H1 (cell line): Measurements from ENCODE around the gene ZFP36L1.

Experiments
- EGR1 ChIP-seq: IDR thresholded peaks from 2 replicates; pipeline ENCODE4 v1.6.1; 2011; ENCODE audit warnings: low read depth, low read length, borderline replicate concordance
- GTF2F1 ChIP-seq: IDR thresholded peaks from 2 replicates; pipeline ENCODE4 v1.6.1; 2012; ENCODE audit warnings: low read depth, low read length, improper control_type of control experiment, borderline replicate concordance
- JUN ChIP-seq: IDR thresholded peaks from 2 replicates; pipeline ENCODE4 v1.6.1; 2011; ENCODE audit warnings: low read depth, mild to moderate bottlenecking, improper control_type of control experiment, low read length
- RFX5 ChIP-seq: IDR thresholded peaks from 2 replicates; pipeline ENCODE4 v1.6.1; 2011; ENCODE audit warnings: low read depth, low read length, improper control_type of control experiment, borderline replicate concordance
- TF ChIP-seq, protein P1 (sequence below), 3 experiments: IDR thresholded peaks; 1 replicate in 2 of 3; 2 replicates in 1 of 3; pipeline versions ENCODE4 v1.5.1 to v1.6.1; 2011; ENCODE audit warnings: low read length in 3 of 3, mild to moderate bottlenecking in 3 of 3, inconsistent platforms in 2 of 3, low read depth in 1 of 3, moderate library complexity in 1 of 3; ENCODE audit not compliant: insufficient read depth in 1 of 3; ENCODE audit errors: control extremely low read depth in 1 of 3

DNA sequence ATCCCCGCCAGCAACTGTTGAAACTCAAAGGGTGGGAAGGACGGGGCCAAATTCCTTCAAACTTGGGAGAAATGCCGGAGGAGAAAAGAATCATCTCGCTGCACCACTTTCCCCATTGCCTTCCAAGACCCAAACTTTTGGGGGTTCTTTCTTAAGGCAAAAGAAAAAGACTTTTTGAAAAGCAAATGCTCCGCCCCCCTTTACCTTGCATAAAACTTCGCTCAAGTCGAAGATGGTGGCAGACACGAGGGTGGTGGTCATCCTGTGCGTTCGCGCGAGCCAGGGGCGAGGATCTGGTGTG lies 239 bp downstream of the ZFP36L1 start:
- TF ChIP-seq RFX5: no peak
- TF ChIP-seq GTF2F1: no peak
- no peak for TF ChIP-seq JUN
- TF ChIP-seq EGR1: no peak
- TF ChIP-seq, protein P1, sequence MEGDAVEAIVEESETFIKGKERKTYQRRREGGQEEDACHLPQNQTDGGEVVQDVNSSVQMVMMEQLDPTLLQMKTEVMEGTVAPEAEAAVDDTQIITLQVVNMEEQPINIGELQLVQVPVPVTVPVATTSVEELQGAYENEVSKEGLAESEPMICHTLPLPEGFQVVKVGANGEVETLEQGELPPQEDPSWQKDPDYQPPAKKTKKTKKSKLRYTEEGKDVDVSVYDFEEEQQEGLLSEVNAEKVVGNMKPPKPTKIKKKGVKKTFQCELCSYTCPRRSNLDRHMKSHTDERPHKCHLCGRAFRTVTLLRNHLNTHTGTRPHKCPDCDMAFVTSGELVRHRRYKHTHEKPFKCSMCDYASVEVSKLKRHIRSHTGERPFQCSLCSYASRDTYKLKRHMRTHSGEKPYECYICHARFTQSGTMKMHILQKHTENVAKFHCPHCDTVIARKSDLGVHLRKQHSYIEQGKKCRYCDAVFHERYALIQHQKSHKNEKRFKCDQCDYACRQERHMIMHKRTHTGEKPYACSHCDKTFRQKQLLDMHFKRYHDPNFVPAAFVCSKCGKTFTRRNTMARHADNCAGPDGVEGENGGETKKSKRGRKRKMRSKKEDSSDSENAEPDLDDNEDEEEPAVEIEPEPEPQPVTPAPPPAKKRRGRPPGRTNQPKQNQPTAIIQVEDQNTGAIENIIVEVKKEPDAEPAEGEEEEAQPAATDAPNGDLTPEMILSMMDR (IDR thresholded peaks at IDR 0.05; ENCODE audit: control extremely low read depth in 1 of 3, insufficient read depth in 1 of 3, low read depth in 1 of 3, low read length in 3 of 3): no peak
